Measurements from ENCODE around the gene MAPK1IP1L.

- no peak for TF ChIP-seq CTCF (IDR thresholded peaks at IDR 0.05; ENCODE audit: low read length)
- TF ChIP-seq EZH2phosphoT487 (IDR thresholded peaks at IDR 0.05; ENCODE audit: low read length): no peak
- no peak for TF ChIP-seq EZH2 (optimal IDR thresholded peaks at IDR 0.05; ENCODE audit: low read depth, low read length)
Observed at GRCh38 chr14:55019968-55020554, 31.4 kb upstream of the MAPK1IP1L start.

All from MM.1S (cell line).